ENCODE data around the gene SF3B1.

DNA sequence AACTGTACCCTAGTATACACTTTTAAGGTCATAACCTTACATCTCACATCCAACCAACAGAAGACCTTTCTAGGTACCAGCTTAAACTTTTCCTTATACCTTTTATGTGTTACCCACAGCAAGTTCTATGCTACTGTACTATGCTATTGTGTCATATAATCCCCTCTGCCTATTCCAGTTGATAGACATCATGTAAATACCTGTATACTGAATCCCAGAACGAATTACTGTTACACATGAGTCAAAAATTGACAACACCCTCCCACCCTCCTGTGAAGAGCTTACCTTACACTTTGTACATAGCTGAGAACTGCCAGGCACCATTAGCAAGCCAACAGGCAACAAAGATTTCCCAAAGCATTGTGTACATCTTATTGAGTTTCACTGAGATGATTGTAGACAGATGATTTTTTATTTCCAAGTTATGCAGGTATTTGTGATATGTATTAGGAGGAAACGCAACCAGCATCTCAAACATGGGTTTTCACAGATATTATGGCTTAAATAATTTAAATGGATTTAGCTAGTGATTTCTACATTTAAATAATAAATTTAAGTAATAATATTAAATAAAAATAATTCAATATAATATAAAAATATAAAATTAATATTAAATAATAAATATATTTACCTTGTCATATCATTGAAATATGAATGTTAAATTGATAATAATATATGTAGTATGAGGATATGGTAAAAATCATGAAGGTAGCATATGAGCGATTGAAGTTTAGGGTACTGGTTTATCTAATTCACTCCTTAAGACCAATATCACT lies 81.2 kb downstream of the SF3B1 start:
- TF ChIP-seq ZBTB8A (tag by site-specific recombination; IDR thresholded peaks at IDR 0.05): no peak
- TF ChIP-seq ZNF514 (tag by site-specific recombination; IDR thresholded peaks at IDR 0.05): no peak
- TF ChIP-seq ZNF623 (tag by site-specific recombination; IDR thresholded peaks at IDR 0.05): no peak
- TF ChIP-seq, protein P1, sequence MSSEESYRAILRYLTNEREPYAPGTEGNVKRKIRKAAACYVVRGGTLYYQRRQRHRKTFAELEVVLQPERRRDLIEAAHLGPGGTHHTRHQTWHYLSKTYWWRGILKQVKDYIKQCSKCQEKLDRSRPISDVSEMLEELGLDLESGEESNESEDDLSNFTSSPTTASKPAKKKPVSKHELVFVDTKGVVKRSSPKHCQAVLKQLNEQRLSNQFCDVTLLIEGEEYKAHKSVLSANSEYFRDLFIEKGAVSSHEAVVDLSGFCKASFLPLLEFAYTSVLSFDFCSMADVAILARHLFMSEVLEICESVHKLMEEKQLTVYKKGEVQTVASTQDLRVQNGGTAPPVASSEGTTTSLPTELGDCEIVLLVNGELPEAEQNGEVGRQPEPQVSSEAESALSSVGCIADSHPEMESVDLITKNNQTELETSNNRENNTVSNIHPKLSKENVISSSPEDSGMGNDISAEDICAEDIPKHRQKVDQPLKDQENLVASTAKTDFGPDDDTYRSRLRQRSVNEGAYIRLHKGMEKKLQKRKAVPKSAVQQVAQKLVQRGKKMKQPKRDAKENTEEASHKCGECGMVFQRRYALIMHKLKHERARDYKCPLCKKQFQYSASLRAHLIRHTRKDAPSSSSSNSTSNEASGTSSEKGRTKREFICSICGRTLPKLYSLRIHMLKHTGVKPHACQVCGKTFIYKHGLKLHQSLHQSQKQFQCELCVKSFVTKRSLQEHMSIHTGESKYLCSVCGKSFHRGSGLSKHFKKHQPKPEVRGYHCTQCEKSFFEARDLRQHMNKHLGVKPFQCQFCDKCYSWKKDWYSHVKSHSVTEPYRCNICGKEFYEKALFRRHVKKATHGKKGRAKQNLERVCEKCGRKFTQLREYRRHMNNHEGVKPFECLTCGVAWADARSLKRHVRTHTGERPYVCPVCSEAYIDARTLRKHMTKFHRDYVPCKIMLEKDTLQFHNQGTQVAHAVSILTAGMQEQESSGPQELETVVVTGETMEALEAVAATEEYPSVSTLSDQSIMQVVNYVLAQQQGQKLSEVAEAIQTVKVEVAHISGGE (tag by site-specific recombination; conservative IDR thresholded peaks at IDR 0.05; ENCODE audit: low read depth): no peak
- TF ChIP-seq ZNF133 (tag by site-specific recombination; IDR thresholded peaks at IDR 0.05): no peak
- TF ChIP-seq, protein P2, sequence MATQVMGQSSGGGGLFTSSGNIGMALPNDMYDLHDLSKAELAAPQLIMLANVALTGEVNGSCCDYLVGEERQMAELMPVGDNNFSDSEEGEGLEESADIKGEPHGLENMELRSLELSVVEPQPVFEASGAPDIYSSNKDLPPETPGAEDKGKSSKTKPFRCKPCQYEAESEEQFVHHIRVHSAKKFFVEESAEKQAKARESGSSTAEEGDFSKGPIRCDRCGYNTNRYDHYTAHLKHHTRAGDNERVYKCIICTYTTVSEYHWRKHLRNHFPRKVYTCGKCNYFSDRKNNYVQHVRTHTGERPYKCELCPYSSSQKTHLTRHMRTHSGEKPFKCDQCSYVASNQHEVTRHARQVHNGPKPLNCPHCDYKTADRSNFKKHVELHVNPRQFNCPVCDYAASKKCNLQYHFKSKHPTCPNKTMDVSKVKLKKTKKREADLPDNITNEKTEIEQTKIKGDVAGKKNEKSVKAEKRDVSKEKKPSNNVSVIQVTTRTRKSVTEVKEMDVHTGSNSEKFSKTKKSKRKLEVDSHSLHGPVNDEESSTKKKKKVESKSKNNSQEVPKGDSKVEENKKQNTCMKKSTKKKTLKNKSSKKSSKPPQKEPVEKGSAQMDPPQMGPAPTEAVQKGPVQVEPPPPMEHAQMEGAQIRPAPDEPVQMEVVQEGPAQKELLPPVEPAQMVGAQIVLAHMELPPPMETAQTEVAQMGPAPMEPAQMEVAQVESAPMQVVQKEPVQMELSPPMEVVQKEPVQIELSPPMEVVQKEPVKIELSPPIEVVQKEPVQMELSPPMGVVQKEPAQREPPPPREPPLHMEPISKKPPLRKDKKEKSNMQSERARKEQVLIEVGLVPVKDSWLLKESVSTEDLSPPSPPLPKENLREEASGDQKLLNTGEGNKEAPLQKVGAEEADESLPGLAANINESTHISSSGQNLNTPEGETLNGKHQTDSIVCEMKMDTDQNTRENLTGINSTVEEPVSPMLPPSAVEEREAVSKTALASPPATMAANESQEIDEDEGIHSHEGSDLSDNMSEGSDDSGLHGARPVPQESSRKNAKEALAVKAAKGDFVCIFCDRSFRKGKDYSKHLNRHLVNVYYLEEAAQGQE (tag by site-specific recombination; IDR thresholded peaks at IDR 0.05): no peak
- TF ChIP-seq ZNF23 (tag by site-specific recombination; IDR thresholded peaks at IDR 0.05; ENCODE audit: borderline replicate concordance): no peak
- TF ChIP-seq ZNF837 (tag by site-specific recombination; IDR thresholded peaks at IDR 0.05): no peak
- no peak for TF ChIP-seq ZNF660 (tag by site-specific recombination; IDR thresholded peaks at IDR 0.05)
- TF ChIP-seq, protein P3, sequence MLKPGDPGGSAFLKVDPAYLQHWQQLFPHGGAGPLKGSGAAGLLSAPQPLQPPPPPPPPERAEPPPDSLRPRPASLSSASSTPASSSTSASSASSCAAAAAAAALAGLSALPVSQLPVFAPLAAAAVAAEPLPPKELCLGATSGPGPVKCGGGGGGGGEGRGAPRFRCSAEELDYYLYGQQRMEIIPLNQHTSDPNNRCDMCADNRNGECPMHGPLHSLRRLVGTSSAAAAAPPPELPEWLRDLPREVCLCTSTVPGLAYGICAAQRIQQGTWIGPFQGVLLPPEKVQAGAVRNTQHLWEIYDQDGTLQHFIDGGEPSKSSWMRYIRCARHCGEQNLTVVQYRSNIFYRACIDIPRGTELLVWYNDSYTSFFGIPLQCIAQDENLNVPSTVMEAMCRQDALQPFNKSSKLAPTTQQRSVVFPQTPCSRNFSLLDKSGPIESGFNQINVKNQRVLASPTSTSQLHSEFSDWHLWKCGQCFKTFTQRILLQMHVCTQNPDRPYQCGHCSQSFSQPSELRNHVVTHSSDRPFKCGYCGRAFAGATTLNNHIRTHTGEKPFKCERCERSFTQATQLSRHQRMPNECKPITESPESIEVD (tag by site-specific recombination; IDR thresholded peaks at IDR 0.05): no peak
- TF ChIP-seq, protein P4, sequence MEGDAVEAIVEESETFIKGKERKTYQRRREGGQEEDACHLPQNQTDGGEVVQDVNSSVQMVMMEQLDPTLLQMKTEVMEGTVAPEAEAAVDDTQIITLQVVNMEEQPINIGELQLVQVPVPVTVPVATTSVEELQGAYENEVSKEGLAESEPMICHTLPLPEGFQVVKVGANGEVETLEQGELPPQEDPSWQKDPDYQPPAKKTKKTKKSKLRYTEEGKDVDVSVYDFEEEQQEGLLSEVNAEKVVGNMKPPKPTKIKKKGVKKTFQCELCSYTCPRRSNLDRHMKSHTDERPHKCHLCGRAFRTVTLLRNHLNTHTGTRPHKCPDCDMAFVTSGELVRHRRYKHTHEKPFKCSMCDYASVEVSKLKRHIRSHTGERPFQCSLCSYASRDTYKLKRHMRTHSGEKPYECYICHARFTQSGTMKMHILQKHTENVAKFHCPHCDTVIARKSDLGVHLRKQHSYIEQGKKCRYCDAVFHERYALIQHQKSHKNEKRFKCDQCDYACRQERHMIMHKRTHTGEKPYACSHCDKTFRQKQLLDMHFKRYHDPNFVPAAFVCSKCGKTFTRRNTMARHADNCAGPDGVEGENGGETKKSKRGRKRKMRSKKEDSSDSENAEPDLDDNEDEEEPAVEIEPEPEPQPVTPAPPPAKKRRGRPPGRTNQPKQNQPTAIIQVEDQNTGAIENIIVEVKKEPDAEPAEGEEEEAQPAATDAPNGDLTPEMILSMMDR (tag by site-specific recombination; IDR thresholded peaks at IDR 0.05): no peak
- TF ChIP-seq, protein P5, sequence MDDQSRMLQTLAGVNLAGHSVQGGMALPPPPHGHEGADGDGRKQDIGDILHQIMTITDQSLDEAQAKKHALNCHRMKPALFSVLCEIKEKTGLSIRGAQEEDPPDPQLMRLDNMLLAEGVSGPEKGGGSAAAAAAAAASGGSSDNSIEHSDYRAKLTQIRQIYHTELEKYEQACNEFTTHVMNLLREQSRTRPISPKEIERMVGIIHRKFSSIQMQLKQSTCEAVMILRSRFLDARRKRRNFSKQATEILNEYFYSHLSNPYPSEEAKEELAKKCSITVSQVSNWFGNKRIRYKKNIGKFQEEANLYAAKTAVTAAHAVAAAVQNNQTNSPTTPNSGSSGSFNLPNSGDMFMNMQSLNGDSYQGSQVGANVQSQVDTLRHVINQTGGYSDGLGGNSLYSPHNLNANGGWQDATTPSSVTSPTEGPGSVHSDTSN (CRISPR knock-in tag; IDR thresholded peaks at IDR 0.05): no peak
- no peak for TF ChIP-seq ELK4 (IDR thresholded peaks at IDR 0.05; ENCODE audit: borderline replicate concordance, low read depth, low read length)
- TF ChIP-seq ZNF138 (tag by site-specific recombination; IDR thresholded peaks at IDR 0.05; ENCODE audit: borderline replicate concordance): no peak
